NB4 (cell line): ENCODE data around the gene CBLN3.
A peak's percentile ranks its signal among the peaks of the same experiment; 100 is the strongest.

Experiments
- DNase-seq: peaks from one replicate; pipeline ENCODE4 v3.0.0; 2010; ENCODE audit warnings: low read depth
- H3K4me3 ChIP-seq: one replicate; pipeline ENCODE4 v1.5.1; 2011; ENCODE audit warnings: mild to moderate bottlenecking, low read depth, low read length, moderate library complexity
- MYC ChIP-seq: IDR thresholded peaks from 2 replicates; pipeline ENCODE4 v1.6.1; 2011; ENCODE audit warnings: low read depth, low read length
- POLR2A ChIP-seq: IDR thresholded peaks from 2 replicates; pipeline ENCODE4 v1.6.1; 2011; ENCODE audit warnings: mild to moderate bottlenecking; ENCODE audit not compliant: insufficient read length; ENCODE audit errors: extremely low read depth
- TF ChIP-seq, protein P1 (sequence below): IDR thresholded peaks from one replicate; pipeline ENCODE4 v1.5.1; 2012; ENCODE audit warnings: low read depth, low read length
- TF ChIP-seq, protein P2 (sequence below): IDR thresholded peaks from 2 replicates; pipeline ENCODE4 v1.6.1; 2011; ENCODE audit warnings: low read depth, low read length

Gene CBLN3

DNA sequence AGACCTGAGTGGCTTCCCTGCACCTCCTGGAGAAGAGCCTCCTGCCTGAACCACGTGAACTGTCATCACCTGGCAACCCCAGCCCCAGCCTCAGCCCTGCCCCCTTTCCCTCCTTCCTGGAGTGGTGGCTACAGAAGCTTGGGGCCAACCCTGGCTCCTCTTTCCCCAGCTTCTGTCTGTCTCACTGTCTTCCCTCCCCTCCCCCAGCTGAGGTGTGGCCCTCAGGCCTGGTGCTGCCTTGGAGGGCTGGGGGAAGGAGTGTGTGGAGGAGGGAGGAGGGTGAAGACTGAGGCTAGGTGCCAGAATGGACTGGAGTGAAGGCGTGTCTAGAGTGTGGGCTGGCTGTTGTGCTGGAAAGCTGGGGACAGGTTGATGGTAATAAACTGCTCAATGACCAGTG lies 51.8 kb downstream of the CBLN3 start:
- DNase-seq: peak; percentile 29
- no peak overlapping the region for H3K4me3 ChIP-seq
- TF ChIP-seq, protein P1, sequence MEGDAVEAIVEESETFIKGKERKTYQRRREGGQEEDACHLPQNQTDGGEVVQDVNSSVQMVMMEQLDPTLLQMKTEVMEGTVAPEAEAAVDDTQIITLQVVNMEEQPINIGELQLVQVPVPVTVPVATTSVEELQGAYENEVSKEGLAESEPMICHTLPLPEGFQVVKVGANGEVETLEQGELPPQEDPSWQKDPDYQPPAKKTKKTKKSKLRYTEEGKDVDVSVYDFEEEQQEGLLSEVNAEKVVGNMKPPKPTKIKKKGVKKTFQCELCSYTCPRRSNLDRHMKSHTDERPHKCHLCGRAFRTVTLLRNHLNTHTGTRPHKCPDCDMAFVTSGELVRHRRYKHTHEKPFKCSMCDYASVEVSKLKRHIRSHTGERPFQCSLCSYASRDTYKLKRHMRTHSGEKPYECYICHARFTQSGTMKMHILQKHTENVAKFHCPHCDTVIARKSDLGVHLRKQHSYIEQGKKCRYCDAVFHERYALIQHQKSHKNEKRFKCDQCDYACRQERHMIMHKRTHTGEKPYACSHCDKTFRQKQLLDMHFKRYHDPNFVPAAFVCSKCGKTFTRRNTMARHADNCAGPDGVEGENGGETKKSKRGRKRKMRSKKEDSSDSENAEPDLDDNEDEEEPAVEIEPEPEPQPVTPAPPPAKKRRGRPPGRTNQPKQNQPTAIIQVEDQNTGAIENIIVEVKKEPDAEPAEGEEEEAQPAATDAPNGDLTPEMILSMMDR: no peak
- TF ChIP-seq POLR2A: no peak

DNA sequence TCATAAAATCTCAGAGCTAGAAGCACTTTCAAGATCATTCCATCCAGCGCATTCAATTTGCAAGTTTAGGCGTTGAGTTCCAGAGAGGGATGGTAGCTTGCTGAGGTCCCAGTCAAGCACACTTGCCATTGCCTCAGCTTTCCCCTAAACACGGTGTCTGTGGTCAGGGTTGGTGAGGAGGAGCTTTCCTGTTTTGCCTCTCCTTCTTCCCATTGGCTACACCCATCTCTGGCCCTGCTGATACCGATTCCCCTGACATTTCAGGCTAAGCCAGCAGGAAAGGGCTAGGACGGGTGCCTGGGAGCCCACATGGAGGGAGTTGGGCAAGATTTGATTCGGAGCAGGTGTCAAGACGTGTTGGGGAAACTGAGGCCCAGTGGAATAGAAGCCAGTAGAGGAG lies 52.3 kb downstream of the CBLN3 start:
- no peak overlapping the region for H3K4me3 ChIP-seq
- TF ChIP-seq POLR2A (no peak), MYC (no peak)
- TF ChIP-seq, protein P2, sequence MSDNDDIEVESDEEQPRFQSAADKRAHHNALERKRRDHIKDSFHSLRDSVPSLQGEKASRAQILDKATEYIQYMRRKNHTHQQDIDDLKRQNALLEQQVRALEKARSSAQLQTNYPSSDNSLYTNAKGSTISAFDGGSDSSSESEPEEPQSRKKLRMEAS: no peak
- TF ChIP-seq, protein P1: no peak
- peak; percentile 76 for DNase-seq
